IPS-15b (cell line): Measurements from ENCODE around the gene LRRFIP1.
A peak's percentile ranks its signal among the peaks of the same experiment; 100 is the strongest.
"Not testable (repeated sequence)": the region's sequence is repeated elsewhere in the genome, so short reads cannot be mapped to it uniquely, and the experiment has no call there.

Experiments used
- H3K27me3 ChIP-seq: one replicate; pipeline ENCODE4 v1.6.1; 2013; ENCODE audit warnings: low read length; ENCODE audit not compliant: control insufficient read depth, insufficient read depth
- H3K36me3 ChIP-seq: one replicate; pipeline ENCODE4 v1.6.1; 2013; ENCODE audit warnings: low read length; ENCODE audit not compliant: control insufficient read depth, insufficient read depth
- H3K4me1 ChIP-seq: one replicate; pipeline ENCODE4 v1.6.1; 2013; ENCODE audit warnings: mild to moderate bottlenecking, low read length; ENCODE audit not compliant: control insufficient read depth, insufficient read depth
- H3K4me3 ChIP-seq: one replicate; pipeline ENCODE4 v1.5.1; 2013; ENCODE audit warnings: low read depth, low read length
- H3K9ac ChIP-seq: one replicate; pipeline ENCODE4 v1.6.1; 2013; ENCODE audit warnings: low read depth, mild to moderate bottlenecking, low read length
- H3K9me3 ChIP-seq: one replicate; pipeline ENCODE4 v1.6.1; 2013; ENCODE audit warnings: mild to moderate bottlenecking, low read length; ENCODE audit not compliant: control insufficient read depth, insufficient read depth

Gene LRRFIP1

DNA sequence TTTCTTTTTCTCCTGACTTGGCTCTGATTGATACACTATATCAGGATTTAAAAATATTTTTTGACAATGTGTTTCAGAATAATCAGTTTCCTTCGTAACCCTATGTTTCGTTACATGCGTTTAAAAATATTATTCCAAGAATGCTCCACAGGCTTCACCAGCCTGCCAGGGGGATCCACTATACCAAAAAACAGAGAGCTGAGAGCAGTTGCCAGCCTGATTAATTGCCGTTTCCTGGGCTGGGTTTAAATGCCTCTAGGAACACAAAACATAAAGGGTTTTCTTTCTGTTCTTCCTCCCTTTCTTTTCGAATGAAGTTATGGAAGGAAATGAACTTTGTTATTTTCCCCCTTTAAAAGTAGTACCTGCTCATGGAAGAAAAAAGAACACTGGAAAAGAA is 47.9 kb downstream of the LRRFIP1 start:
- peaks cover 10% of the 10 kb centered on the region for H3K4me1 ChIP-seq
- H3K27me3 ChIP-seq: no peaks in the 10 kb centered on the region
- H3K36me3 ChIP-seq: peaks cover 2% of the 10 kb centered on the region
- no peaks in the 10 kb centered on the region for H3K9me3 ChIP-seq
- H3K9ac ChIP-seq: no peak overlapping the region
- H3K4me3 ChIP-seq: no peak overlapping the region

- Histone ChIP-seq H3K36me3 (peaks cover 5% of the 10 kb centered on the region), H3K4me1 (no peaks in the 10 kb centered on the region), H3K4me3 (no peak overlapping the region), H3K9me3 (no peaks in the 10 kb centered on the region), H3K27me3 (no peaks in the 10 kb centered on the region), H3K9ac (no peak overlapping the region)
Observed at GRCh38 chr2:237680702-237681478, 53.5 kb downstream of the LRRFIP1 start.

- no peaks in the 10 kb centered on the region for H3K9me3 ChIP-seq
- no peak overlapping the region for H3K4me3 ChIP-seq
- H3K36me3 ChIP-seq: peaks cover 5% of the 10 kb centered on the region
- H3K9ac ChIP-seq: no peak overlapping the region
- H3K4me1 ChIP-seq: no peaks in the 10 kb centered on the region
- H3K27me3 ChIP-seq: no peaks in the 10 kb centered on the region
Observed at GRCh38 chr2:237682151-237682550, 54.8 kb downstream of the LRRFIP1 start.

DNA sequence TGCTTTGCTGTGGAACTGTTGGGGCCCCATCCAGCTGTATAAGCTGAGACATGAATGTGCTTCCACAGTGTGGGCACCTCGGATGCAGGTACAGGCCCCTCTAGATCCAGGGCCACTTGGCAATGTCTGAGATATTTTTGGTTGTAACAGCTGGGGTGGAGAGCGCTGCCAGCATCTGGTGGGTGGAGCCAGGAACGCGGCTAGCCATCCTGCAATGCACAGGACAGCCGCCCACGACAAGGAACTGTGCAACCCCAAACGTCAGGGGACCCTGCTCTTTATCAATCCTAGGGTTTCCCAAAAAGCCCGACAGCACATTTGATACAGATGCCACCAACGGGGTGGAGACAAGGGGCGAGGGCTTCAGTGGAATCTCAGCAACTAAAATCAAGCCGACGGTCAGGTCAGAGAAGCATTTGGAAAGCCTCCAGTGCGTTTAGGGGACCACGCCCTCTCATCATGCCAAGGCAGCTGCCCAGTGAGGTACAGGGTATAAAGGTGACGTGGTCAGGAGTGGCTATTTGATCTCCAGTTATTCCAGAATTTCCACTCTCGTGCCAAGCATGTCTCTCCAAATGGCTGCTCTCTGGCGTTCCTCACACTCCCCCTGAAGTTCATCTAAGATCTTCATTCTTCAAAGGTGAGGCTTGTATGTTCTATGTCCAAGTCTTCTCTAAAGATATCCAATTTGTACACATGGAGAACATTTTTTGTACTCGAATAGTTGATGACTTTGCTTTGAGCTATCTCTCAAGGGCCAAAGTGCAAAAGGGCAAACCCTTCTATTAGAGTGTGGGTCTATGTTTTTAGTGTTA is 55.7 kb downstream of the LRRFIP1 start:
- no peak overlapping the region for H3K4me3 ChIP-seq
- no peaks in the 10 kb centered on the region for H3K27me3 ChIP-seq
- H3K9ac ChIP-seq: no peak overlapping the region
- no peaks in the 10 kb centered on the region for H3K4me1 ChIP-seq
- peaks cover 5% of the 10 kb centered on the region for H3K36me3 ChIP-seq
- H3K9me3 ChIP-seq: no peaks in the 10 kb centered on the region

GRCh38 chr2:237685408-237685807 is 58.0 kb downstream of the LRRFIP1 start:
- H3K4me3 ChIP-seq: no peak overlapping the region
- no peak overlapping the region for H3K9ac ChIP-seq
- no peaks in the 10 kb centered on the region for H3K27me3 ChIP-seq
- H3K9me3 ChIP-seq: no peaks in the 10 kb centered on the region
- H3K4me1 ChIP-seq: no peaks in the 10 kb centered on the region
- H3K36me3 ChIP-seq: peaks cover 5% of the 10 kb centered on the region

DNA sequence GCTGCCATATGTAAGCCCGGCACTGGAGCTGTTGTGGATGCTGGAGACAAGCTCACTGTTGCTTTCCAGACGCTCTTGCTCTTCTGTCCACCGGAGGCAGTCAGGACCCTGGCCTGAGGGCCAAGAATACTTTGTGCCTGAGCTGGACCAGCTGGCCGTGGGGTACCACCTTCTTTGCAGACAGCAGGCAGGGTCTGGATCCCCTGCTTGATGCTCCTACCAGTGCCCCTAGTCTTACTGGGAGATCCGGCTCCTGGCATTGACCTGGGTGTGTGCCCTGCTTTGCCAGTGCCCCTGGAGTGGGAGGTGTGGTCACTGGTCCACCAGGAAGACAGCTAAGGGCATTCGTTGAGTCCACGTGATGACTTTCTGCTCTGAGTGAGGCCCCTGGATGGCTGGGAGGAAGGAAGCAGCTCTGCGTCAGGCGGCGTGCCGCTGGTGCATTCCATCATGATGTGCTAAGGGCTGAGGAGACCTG is 59.3 kb downstream of the LRRFIP1 start:
- Histone ChIP-seq H3K4me3 (no peak overlapping the region), H3K4me1 (no peaks in the 10 kb centered on the region), H3K9ac (no peak overlapping the region), H3K36me3 (peaks cover 5% of the 10 kb centered on the region), H3K9me3 (no peaks in the 10 kb centered on the region), H3K27me3 (no peaks in the 10 kb centered on the region)

DNA sequence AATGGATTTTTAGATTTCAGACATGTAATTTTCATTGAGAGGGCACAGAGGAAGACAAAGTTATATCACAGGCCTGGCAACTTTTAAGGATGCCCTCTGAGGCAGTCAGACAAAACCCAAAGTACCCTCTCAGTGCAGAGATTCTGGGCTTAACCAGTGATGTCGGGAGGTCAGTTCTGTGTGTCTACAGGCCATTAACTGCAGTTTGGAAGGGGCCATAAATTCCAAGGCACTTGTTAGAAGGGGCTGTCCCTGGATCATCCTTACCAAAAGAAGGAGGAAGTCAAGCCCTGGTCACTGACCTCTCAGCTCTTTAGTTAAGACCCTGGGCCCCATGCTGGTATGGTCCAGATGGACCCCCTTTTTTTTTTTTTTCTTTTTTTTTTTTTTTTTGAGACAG is 60.7 kb downstream of the LRRFIP1 start:
- H3K9ac ChIP-seq: no peak overlapping the region
- H3K4me1 ChIP-seq: peaks cover 1% of the 10 kb centered on the region
- no peak overlapping the region for H3K4me3 ChIP-seq
- peaks cover 5% of the 10 kb centered on the region for H3K36me3 ChIP-seq
- H3K9me3 ChIP-seq: no peaks in the 10 kb centered on the region
- H3K27me3 ChIP-seq: peaks cover 4% of the 10 kb centered on the region

GRCh38 chr2:237688541-237688940 is 61.2 kb downstream of the LRRFIP1 start:
- H3K4me1 ChIP-seq, H3K27me3 ChIP-seq, H3K4me3 ChIP-seq, H3K9ac ChIP-seq, H3K36me3 ChIP-seq, H3K9me3 ChIP-seq: not testable (repeated sequence)

DNA sequence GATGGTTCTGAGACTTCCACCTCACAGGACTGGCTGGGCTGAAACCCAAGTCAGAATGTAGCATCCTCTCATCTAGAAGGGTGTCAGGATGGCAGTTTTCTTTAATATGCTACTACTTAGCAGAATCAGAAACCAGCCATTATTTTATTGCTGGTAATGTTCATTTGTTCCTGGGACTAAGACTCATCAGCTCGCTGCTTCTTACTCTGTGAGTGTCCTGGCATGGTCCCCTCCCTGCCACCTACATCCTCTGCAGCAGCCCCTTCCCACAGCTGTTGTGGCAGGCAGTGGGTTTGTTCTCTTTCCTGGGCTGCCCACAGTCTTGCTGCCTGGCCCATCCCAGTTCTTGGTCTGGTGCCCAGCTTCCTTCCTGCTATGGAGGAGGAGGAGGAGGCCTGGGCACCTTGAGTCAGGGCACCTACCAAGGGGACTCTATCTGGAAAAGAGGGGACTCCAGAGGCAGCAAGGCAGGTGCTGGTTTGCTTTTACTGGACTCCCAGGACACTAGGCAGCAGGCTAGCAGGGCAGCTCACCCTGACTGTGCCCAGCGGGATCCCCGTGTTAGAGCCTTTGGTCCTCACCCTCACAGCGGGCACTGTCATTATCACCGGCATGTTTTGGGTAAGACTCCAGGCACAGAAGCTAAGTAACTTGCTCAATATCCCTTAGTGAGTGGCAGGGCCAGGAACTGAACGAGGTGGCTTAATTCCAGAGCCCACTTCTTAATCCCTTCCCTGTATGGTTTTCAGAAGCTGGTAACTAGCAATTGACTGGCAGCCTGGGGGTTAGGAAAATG is 62.1 kb downstream of the LRRFIP1 start:
- peaks cover 17% of the 10 kb centered on the region for H3K27me3 ChIP-seq
- no peaks in the 10 kb centered on the region for H3K9me3 ChIP-seq
- peaks cover 3% of the 10 kb centered on the region for H3K4me1 ChIP-seq
- peaks cover 5% of the 10 kb centered on the region for H3K36me3 ChIP-seq
- no peak overlapping the region for H3K9ac ChIP-seq
- H3K4me3 ChIP-seq: no peak overlapping the region

DNA sequence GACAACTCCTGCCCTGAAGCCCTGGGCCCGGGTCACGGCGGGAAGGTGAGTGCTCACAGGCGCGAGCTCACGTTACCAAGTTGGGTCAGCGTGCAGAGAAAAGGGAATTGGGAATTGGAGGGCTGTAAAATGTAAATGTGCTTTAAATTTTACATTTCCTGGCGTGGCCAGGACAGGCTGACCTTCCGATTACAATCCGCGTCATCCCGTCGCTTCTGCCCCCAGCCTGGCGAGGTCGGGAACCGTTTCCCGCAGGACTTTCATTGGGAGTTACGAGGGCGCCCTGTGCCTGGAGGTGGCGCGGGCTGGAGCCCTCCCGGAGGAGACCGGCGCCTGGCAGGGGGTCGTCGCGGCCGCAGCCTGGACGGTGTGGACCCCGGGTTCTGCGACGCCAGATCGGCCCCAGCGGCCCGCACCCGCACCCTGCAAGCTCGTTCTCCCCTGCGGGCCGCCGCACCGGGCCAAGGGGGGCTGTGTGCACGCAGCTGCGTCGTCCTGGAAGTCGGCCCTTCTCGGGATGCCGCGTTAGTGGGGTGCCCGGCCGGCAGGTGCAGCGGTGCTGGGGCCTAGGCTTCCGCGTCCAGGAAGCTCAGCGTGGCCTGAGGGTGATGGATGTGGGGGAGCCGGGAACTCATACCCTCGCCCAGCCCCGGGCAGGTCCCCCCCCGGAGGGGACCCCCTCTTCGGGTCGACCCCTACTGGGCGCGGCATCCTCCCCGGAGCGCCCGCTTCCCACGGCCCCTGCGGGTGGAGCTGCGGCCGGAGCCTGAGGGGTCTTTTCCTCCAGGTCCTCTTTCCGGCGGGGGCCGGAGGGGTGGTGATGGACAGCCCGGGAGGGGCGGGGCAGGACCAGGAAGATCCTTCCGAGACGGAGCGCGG is 63.9 kb downstream of the LRRFIP1 start:
- peak overlapping the region; percentile 75 for H3K4me3 ChIP-seq
- peaks cover 23% of the 10 kb centered on the region for H3K27me3 ChIP-seq
- peaks cover 3% of the 10 kb centered on the region for H3K4me1 ChIP-seq
- H3K9ac ChIP-seq: no peak overlapping the region
- no peaks in the 10 kb centered on the region for H3K9me3 ChIP-seq
- H3K36me3 ChIP-seq: no peaks in the 10 kb centered on the region
